T-helper 2 cell treated with Interferon-gamma antibody and Interleukin-4, amounts not matched to agents 5 μg/mL and 100 μg/mL, for 36 hours (primary cell): Measurements from ENCODE around the gene JCAD.

ENCODE experiments used
- DNase-seq: peaks from one replicate; pipeline ENCODE4 v3.0.0; 2021; ENCODE audit warnings: low spot score
- H3K27ac Mint-ChIP-seq: one replicate; pipeline ENCODE4 v1.8.0; 2021; ENCODE audit warnings: mild to moderate bottlenecking, mixed read lengths
- H3K27me3 Mint-ChIP-seq: one replicate; pipeline ENCODE4 v1.8.0; 2021; ENCODE audit warnings: low read depth, mixed read lengths
- H3K36me3 Mint-ChIP-seq: one replicate; pipeline ENCODE4 v1.8.0; 2021; ENCODE audit warnings: low read depth, mixed read lengths
- H3K4me1 Mint-ChIP-seq: one replicate; pipeline ENCODE4 v1.8.0; 2021; ENCODE audit warnings: low read depth, mixed read lengths
- H3K4me3 Mint-ChIP-seq: one replicate; pipeline ENCODE4 v1.8.0; 2022; ENCODE audit warnings: mild to moderate bottlenecking, moderate library complexity, mixed read lengths
- H3K9me3 Mint-ChIP-seq: one replicate; pipeline ENCODE4 v1.8.0; 2021; ENCODE audit warnings: mixed read lengths

The JCAD gene

DNA sequence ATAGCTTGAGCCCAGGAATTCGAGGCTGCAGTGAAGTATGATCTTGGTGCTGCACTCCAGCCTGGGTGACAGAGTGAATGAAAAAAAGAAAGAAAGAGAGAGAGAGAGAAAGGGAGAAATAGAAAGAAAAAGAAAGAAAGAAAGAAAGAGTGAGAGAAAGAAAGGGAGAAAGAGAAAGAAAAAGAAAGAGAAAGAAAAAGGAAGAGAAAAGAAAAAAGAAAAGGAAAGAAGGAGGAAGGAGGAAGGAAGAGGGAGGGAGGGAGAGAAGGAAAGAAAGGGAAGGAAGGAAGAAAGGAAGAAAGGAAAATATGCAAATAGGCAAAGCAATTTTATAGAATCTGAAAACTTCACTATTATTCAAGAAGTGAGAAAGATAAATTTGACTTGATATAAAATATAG is 24.5 kb upstream of the JCAD start:
- no peak overlapping the region for H3K4me3 Mint-ChIP-seq
- H3K27ac Mint-ChIP-seq: no peak overlapping the region
- H3K36me3 Mint-ChIP-seq: no peaks in the 10 kb centered on the region
- peaks cover 4% of the 10 kb centered on the region for H3K4me1 Mint-ChIP-seq
- no peaks in the 10 kb centered on the region for H3K9me3 Mint-ChIP-seq
- no peak for DNase-seq
- H3K27me3 Mint-ChIP-seq: peaks cover 45% of the 10 kb centered on the region

DNA sequence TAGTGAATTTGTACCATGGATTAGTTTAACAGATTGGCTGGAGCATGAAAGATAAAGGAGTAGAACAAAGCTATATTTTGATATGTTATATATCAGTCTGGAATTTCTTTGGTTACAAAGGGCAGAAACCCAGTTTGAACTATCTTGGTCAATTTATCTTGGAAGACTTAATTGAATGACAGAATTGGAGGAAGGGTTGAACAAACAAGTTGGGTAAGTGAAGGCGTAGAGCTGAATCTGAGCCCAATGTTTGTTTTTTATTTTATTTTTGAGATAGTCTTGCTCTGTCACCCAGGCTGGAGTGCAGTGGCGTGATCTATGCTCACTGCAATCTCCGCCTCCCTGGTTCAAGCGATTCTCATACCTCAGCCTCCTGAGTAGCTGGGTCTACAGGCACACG is 21.8 kb upstream of the JCAD start:
- Mint-ChIP-seq H3K27me3 (peaks cover 35% of the 10 kb centered on the region), H3K4me3 (no peak overlapping the region), H3K36me3 (no peaks in the 10 kb centered on the region), H3K9me3 (no peaks in the 10 kb centered on the region), H3K27ac (no peak overlapping the region), H3K4me1 (peaks cover 11% of the 10 kb centered on the region)
- DNase-seq: no peak

DNA sequence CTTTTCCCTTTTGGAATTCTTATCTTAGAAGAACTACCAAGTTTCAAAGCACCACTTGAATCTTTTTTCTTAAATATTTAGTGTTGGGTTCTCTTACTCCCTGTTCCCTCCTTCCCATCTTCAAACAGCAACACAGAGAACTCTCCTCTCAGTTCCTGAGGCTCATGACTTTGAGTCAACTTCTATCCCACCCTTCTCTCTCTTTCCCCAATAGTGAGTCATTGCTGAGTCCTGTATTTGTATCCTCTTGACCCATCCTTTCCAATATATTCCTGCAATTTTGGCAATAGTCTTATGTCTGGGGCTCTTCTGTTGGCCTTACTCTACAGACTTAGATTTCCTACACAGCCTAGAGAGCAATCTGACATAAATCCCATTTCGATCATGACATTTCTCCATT is 20.8 kb upstream of the JCAD start:
- DNase-seq: no peak
- H3K4me1 Mint-ChIP-seq: peaks cover 11% of the 10 kb centered on the region
- peaks cover 27% of the 10 kb centered on the region for H3K27me3 Mint-ChIP-seq
- H3K27ac Mint-ChIP-seq: no peak overlapping the region
- no peak overlapping the region for H3K4me3 Mint-ChIP-seq
- no peaks in the 10 kb centered on the region for H3K36me3 Mint-ChIP-seq
- H3K9me3 Mint-ChIP-seq: no peaks in the 10 kb centered on the region

DNA sequence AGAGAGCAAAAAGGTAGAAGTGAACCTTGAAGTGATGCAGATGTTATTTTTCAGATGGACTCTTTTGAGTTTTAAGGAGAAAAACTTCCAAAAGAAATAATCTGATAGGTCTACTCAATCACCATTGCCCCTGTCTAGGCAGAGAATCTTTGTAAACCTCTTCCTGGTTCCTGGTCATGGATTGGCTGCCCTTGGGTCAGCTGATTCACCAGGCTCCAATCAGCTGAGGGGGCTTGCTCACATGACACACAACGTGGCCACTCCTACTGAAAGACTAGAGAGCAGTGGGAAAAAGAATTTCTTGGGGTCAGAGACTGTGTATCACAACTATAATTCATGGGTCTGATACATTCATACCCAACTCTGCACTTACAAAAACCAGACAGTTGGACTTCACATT is 20.0 kb upstream of the JCAD start:
- Mint-ChIP-seq H3K9me3 (no peaks in the 10 kb centered on the region), H3K27me3 (peaks cover 21% of the 10 kb centered on the region)

DNA sequence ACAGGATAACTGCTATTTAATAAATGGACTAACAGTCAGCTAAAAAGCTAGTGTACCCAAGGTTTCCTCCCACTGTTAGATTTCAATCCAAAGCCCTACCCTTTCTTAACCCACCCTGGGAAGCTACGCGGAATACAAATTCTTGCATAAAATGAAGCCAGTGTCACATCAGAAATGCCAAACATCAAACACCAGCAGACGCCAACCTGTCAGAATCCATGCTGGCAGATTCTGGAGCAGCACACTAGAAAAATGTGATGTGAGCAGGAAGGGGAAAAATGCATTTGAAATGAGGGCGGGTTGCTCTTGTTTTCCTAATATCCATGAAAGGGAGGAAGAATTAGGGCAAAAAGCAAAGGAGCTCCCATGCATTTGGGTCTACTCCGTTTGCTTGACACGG is 16.1 kb upstream of the JCAD start:
- no peak overlapping the region for H3K4me3 Mint-ChIP-seq
- peaks cover 9% of the 10 kb centered on the region for H3K4me1 Mint-ChIP-seq
- peaks cover 19% of the 10 kb centered on the region for H3K27me3 Mint-ChIP-seq
- H3K9me3 Mint-ChIP-seq: no peaks in the 10 kb centered on the region
- no peak overlapping the region for H3K27ac Mint-ChIP-seq
- no peak for DNase-seq
- H3K36me3 Mint-ChIP-seq: no peaks in the 10 kb centered on the region

More for the DNA sequence above, 20.0 kb upstream of the JCAD start:
- peaks cover 11% of the 10 kb centered on the region for H3K4me1 Mint-ChIP-seq
- DNase-seq: no peak
- no peaks in the 10 kb centered on the region for H3K36me3 Mint-ChIP-seq
- no peak overlapping the region for H3K4me3 Mint-ChIP-seq
- H3K27ac Mint-ChIP-seq: no peak overlapping the region

DNA sequence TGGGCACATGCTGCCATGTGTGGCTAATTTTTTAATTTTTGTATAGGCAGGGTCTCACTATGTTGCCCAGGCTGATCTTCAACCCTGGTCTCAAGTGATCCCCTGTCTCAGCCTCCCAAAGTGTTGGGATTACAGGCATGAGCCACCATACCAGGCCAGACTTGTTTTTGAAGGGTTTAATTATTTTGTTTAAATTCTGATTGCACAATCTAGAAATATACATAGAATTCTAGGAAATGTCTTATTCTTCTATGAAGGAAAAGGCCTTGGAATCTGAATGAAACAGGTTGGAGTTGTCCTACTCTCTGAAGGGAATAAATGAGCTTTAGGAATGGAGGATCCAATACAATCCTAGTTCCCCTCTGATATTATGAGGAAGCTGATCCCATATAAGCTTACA is 15.5 kb upstream of the JCAD start:
- no peaks in the 10 kb centered on the region for H3K36me3 Mint-ChIP-seq
- H3K27ac Mint-ChIP-seq: no peak overlapping the region
- H3K4me1 Mint-ChIP-seq: peaks cover 9% of the 10 kb centered on the region
- peaks cover 20% of the 10 kb centered on the region for H3K27me3 Mint-ChIP-seq
- H3K4me3 Mint-ChIP-seq: no peak overlapping the region
- no peaks in the 10 kb centered on the region for H3K9me3 Mint-ChIP-seq
- no peak for DNase-seq

DNA sequence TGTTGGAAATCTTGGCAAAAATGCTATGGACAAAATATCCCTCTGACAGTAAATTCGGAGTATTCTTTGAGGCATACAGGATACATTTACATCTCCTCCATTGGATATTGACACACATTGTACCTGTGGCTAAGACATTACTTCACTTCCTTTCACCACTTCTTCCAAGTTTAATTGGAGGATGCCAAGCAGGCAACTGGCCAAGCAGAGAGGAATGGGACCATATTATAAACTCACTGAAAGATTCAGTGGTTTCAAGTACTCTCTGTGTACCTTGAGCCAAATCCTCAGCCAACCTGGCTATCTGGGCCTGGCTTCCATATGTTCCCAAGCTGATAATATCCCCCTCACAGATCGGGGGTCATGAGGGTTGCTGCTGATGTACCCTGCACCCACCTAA is 14.7 kb upstream of the JCAD start:
- peaks cover 7% of the 10 kb centered on the region for H3K4me1 Mint-ChIP-seq
- H3K27ac Mint-ChIP-seq: no peak overlapping the region
- no peaks in the 10 kb centered on the region for H3K9me3 Mint-ChIP-seq
- no peak overlapping the region for H3K4me3 Mint-ChIP-seq
- no peaks in the 10 kb centered on the region for H3K36me3 Mint-ChIP-seq
- H3K27me3 Mint-ChIP-seq: peaks cover 16% of the 10 kb centered on the region
- DNase-seq: no peak

DNA sequence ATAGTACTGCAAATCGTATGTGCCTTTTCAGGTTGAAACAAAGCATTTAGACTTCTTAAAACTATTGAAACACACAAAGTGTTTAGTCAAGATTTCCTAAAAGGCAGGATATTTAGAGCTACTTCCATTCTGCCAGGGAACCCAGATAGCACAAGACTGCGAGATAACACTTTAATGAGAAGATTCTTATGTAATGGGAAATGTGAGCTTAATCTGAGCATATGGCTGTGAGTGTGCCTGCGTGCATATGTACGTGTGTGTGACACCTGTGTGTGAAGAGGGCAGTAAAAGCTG is 14.3 kb upstream of the JCAD start:
- H3K9me3 Mint-ChIP-seq: no peaks in the 10 kb centered on the region
- no peak overlapping the region for H3K4me3 Mint-ChIP-seq
- no peaks in the 10 kb centered on the region for H3K36me3 Mint-ChIP-seq
- no peak overlapping the region for H3K27ac Mint-ChIP-seq
- peaks cover 16% of the 10 kb centered on the region for H3K27me3 Mint-ChIP-seq
- H3K4me1 Mint-ChIP-seq: peaks cover 7% of the 10 kb centered on the region
- no peak for DNase-seq

DNA sequence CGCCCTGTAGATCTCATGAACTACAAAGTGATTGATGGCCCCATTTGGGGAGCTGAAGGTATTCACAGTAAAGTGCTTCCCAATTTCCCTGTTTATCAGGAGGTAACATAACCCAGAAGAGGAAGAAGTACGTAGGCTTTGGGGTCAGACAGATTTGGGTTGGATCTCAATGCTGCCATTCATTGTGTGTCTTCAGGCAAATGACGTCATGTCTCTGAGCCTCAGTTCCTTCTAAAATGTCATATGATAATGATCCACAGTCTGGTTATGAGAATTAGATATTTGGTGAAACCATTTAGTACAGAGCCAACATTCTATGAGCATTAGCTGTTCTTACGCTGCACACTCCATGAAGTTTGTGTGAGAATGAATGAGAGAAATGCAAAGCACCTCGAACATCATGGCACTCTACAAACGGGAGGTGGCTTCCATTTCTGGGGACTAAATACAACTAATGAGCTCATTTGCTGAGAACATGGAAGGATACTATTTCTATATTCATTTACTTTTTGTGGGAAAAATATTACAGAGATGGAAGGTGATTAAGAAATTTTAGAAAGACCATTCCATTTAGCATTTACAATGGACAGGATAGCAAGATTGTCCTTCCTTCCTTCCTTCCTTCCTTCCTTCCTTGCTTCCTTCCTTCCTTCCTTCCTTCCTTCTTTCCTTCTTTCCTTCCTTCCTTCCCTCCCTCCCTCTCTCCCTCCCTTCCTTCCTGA is 13.8 kb upstream of the JCAD start:
- no peaks in the 10 kb centered on the region for H3K9me3 Mint-ChIP-seq
- no peak overlapping the region for H3K4me3 Mint-ChIP-seq
- H3K27ac Mint-ChIP-seq: no peak overlapping the region
- peaks cover 7% of the 10 kb centered on the region for H3K4me1 Mint-ChIP-seq
- H3K27me3 Mint-ChIP-seq: peaks cover 14% of the 10 kb centered on the region
- no peak for DNase-seq
- H3K36me3 Mint-ChIP-seq: no peaks in the 10 kb centered on the region

DNA sequence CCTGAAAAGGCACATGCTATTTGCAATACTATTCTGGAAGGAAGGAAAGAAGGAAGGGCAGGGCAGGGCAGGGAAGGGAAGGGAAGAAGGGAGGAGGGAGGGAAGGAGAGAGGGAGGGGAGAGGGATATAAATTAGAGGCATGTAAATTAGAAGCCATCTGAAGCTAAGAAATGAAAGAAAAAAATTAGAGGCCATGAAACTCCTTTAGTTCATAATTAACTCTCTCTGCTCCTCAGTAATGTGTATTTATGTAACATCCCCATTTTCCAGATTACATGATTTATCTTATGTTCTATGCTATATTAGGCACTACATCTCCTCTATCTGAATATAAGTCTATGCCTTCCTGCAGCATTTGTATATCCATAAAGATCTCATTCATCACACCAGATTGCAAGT is 12.7 kb upstream of the JCAD start:
- peaks cover 4% of the 10 kb centered on the region for H3K4me1 Mint-ChIP-seq
- DNase-seq: no peak
- H3K9me3 Mint-ChIP-seq: no peaks in the 10 kb centered on the region
- no peak overlapping the region for H3K4me3 Mint-ChIP-seq
- peaks cover 12% of the 10 kb centered on the region for H3K27me3 Mint-ChIP-seq
- no peak overlapping the region for H3K27ac Mint-ChIP-seq
- no peaks in the 10 kb centered on the region for H3K36me3 Mint-ChIP-seq

DNA sequence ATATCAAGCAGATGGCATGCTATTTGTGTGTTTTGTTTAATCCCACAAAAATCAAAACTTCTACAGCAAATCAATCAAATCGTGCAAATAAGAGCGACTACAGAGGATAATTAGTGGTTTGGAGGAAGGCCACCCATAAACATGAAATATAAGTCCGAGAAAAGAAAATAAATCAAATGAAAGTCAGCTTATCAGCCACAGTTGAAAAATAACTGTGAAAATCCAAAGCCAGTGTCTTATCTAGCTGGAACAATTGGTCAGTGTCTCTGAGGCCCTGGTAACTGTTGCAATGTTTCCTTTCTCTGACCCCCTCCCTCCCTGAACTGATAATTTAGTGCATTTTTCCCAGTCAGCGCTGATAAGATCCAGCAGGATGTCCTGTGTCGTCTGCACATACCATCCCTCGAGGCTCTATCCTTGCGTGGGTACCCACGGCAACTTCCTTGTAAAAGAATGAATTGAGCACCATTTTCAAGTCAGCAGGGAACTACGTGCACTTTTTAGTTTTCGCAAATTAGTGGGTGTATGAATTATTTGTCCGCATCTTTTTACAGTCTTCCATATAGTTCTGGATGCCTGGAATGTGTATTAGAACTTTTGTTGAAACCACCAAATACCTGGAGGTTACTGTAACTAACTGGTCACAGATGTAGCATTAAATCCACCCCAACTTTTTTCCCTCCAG is 10.8 kb upstream of the JCAD start:
- no peak overlapping the region for H3K27ac Mint-ChIP-seq
- no peaks in the 10 kb centered on the region for H3K9me3 Mint-ChIP-seq
- no peak for DNase-seq
- no peak overlapping the region for H3K4me3 Mint-ChIP-seq
- no peaks in the 10 kb centered on the region for H3K4me1 Mint-ChIP-seq
- no peaks in the 10 kb centered on the region for H3K36me3 Mint-ChIP-seq
- peaks cover 16% of the 10 kb centered on the region for H3K27me3 Mint-ChIP-seq

DNA sequence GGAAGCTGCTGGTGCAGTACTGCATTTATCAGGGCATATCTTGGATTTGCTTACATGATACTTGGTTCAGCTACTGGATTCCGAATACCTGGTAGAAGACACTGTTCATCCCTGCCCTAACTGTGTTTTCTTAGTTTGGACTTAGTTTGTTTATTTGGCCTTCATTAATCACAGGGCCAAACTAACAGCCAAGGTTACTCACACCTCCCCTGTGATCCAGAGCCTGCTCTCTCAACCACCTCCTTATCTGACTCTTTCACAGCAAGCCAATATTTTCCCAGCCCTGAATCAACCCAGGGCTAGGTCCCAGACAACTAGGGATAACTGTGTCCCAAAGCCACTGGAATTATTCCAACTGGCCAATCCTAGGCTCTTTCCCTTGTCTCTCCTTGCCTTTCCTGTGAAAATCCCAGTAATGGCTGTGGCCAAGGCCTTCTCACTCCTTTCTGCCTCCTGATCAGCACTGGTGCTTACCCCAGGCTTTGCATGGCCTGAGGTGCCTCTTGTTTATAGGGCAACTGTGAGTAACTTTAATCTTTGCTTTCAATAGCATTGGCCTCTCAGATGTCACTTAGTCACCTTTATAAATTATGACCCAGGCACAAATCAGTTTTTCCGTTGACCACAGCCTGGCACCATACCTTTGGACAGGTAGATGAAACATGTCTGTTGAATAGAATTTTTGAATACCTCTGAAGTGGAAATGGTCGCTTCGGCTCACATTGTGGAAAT is 9.3 kb upstream of the JCAD start:
- no peaks in the 10 kb centered on the region for H3K36me3 Mint-ChIP-seq
- H3K4me1 Mint-ChIP-seq: no peaks in the 10 kb centered on the region
- H3K27me3 Mint-ChIP-seq: peaks cover 22% of the 10 kb centered on the region
- no peak overlapping the region for H3K4me3 Mint-ChIP-seq
- no peaks in the 10 kb centered on the region for H3K9me3 Mint-ChIP-seq
- no peak for DNase-seq
- H3K27ac Mint-ChIP-seq: no peak overlapping the region

DNA sequence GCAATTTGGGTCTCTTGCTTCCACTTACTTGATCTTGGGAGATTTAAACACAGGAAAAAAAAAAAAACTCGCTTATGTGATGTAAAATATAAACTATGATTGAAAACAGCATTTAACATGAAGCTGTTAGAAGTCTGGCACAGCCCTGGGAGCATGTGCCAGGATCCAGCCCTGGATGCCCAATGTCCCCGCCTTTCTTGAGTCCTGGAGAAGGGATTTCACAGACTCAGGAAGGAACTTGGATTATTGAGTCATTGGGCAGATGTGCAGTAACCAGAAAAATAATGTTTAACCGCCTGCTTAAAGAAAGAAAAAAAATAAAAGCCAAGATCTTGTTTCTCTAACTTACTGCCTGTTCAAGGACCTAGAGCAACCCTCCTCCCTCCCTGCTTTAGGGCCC is 3.7 kb upstream of the JCAD start:
- Mint-ChIP-seq H3K27ac (no peak overlapping the region), H3K27me3 (peaks cover 55% of the 10 kb centered on the region)

DNA sequence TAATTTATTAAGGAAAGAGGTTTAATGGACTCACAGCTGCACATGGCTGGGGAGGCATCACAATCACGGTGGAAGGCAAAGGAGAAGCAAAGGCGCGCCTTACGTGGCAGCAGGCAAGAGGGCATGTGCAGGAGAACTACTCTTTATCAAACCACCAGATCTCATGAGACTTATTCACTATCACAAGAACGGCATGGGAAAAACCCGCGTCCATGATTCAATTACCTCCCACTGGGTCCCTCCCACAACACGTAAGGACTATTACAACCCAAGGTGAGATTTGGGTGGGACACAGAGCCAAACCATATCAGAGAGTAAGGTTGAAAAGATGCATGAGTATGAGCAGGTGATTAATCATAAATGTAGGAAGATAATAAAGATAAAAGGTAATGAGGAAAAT is 3.2 kb upstream of the JCAD start:
- H3K36me3 Mint-ChIP-seq: peaks cover 3% of the 10 kb centered on the region
- no peak overlapping the region for H3K27ac Mint-ChIP-seq
- H3K4me3 Mint-ChIP-seq: no peak overlapping the region
- DNase-seq: no peak
- no peaks in the 10 kb centered on the region for H3K9me3 Mint-ChIP-seq
- H3K4me1 Mint-ChIP-seq: peaks cover 11% of the 10 kb centered on the region
- H3K27me3 Mint-ChIP-seq: peaks cover 60% of the 10 kb centered on the region

More for the DNA sequence above, 3.7 kb upstream of the JCAD start:
- Mint-ChIP-seq H3K36me3 (peaks cover under 1% of the 10 kb centered on the region), H3K4me1 (peaks cover 6% of the 10 kb centered on the region), H3K4me3 (no peak overlapping the region), H3K9me3 (no peaks in the 10 kb centered on the region)
- DNase-seq: no peak
